Neural cell (in vitro differentiated cells): ENCODE results near the gene PDZRN3. TPM values are rescaled to one million over a fixed set of nuclear protein-coding genes. Genes with fewer than 3 reads are reported as not detected.

Experiments used
- H2AFZ ChIP-seq: fragments of 200-600, 300-800 bp; sonication (generic), shearing (Covaris generic); 2 replicates; pipeline ENCODE4 v1.6.0; 2014; ENCODE audit warnings: low read depth, mild to moderate bottlenecking, antibody characterized with exemption, low read length, moderate library complexity
- H3F3A ChIP-seq: fragments of 200-600 bp; shearing (Covaris generic); 2 replicates; pipeline ENCODE4 v1.6.1; 2016; ENCODE audit warnings: mild to moderate bottlenecking, moderate library complexity, mixed read lengths, antibody characterized with exemption, low read length; ENCODE audit not compliant: insufficient read depth, poor library complexity, severe bottlenecking
- H3K27ac ChIP-seq: fragments of 200-600, 300-800 bp; sonication (generic), shearing (Covaris generic); 2 replicates; pipeline ENCODE4 v1.5.1; 2014; ENCODE audit warnings: mild to moderate bottlenecking, low read length, moderate library complexity
- H3K27me3 ChIP-seq: fragments of 300-800, 200-600 bp; sonication (generic), shearing (Covaris generic); 2 replicates; pipeline ENCODE4 v1.6.0; 2014; ENCODE audit warnings: mild to moderate bottlenecking, low read depth, low read length, moderate library complexity; ENCODE audit not compliant: insufficient read depth
- H3K36me3 ChIP-seq: fragments of 300-800, 200-600 bp; sonication (generic), shearing (Covaris generic); 2 replicates; pipeline ENCODE4 v1.5.1; 2014; ENCODE audit warnings: mild to moderate bottlenecking, antibody characterized with exemption, low read length, moderate library complexity; ENCODE audit not compliant: insufficient read depth
- H3K4me2 ChIP-seq: fragments of 300-800, 200-600 bp; sonication (generic), shearing (Covaris generic); 2 replicates; pipeline ENCODE4 v1.6.0; 2014; ENCODE audit warnings: mild to moderate bottlenecking, low read length
- H3K4me3 ChIP-seq: fragments of 300-800, 200-600 bp; sonication (generic), shearing (Covaris generic); 2 replicates; pipeline ENCODE4 v1.5.1; 2014; ENCODE audit warnings: mild to moderate bottlenecking, low read length, moderate library complexity
- H3K79me2 ChIP-seq: fragments of 200-600 bp; shearing (Covaris generic); replicated peaks from 2 replicates; pipeline ENCODE4 v1.6.0; 2014; ENCODE audit warnings: mild to moderate bottlenecking, low read length, moderate library complexity; ENCODE audit not compliant: insufficient read depth
- H3K9ac ChIP-seq: fragments of 300-800, 200-600 bp; sonication (generic), shearing (Covaris generic); 2 replicates; pipeline ENCODE4 v1.6.1; 2016; ENCODE audit warnings: mild to moderate bottlenecking, low read length, mixed read lengths
- H3K9me2 ChIP-seq: fragments of 200-600 bp; shearing (Covaris generic); 2 replicates; pipeline ENCODE4 v1.6.1; 2016; ENCODE audit warnings: mild to moderate bottlenecking, low read length, mixed read lengths; ENCODE audit not compliant: insufficient read depth
- H3K9me3 ChIP-seq: fragments of 200-600, 300-800 bp; sonication (generic), shearing (Covaris generic); 2 replicates; pipeline ENCODE4 v1.6.1; 2016; ENCODE audit warnings: mild to moderate bottlenecking, mixed run types, low read length, moderate library complexity, mixed read lengths
- H4K20me1 ChIP-seq: fragments of 200-600 bp; shearing (Covaris generic); 2 replicates; pipeline ENCODE4 v1.6.1; 2016; ENCODE audit warnings: mild to moderate bottlenecking, mixed run types; ENCODE audit not compliant: insufficient read depth
- EP300 ChIP-seq: fragments of 450-650 bp; conservative IDR thresholded peaks from 2 replicates; pipeline ENCODE4 v1.6.1; 2014; ENCODE audit warnings: antibody characterized with exemption, mild to moderate bottlenecking, moderate library complexity; ENCODE audit not compliant: poor library complexity, severe bottlenecking
- EZH2 ChIP-seq: fragments of 200-600, 300-800 bp; shearing (Covaris generic), sonication (generic); IDR thresholded peaks from 2 replicates; pipeline ENCODE4 v1.6.1; 2014; ENCODE audit warnings: antibody characterized with exemption, low read length, borderline replicate concordance, mild to moderate bottlenecking; ENCODE audit not compliant: insufficient read depth, poor library complexity, severe bottlenecking
- MXI1 ChIP-seq: fragments of 450-650 bp; conservative IDR thresholded peaks from 2 replicates; pipeline ENCODE4 v1.6.1; 2014; ENCODE audit warnings: antibody characterized with exemption, mild to moderate bottlenecking; ENCODE audit not compliant: poor library complexity, severe bottlenecking
- POLR2AphosphoS5 ChIP-seq: IDR thresholded peaks from 2 replicates; pipeline ENCODE4 v1.6.1; 2012
- RAD21 ChIP-seq: fragments of 450-650 bp; conservative IDR thresholded peaks from 2 replicates; pipeline ENCODE4 v1.6.1; 2014; ENCODE audit warnings: antibody characterized with exemption, mild to moderate bottlenecking, moderate library complexity
- REST ChIP-seq: IDR thresholded peaks from 2 replicates; pipeline ENCODE4 v1.6.1; 2012; ENCODE audit warnings: borderline replicate concordance
- SMC3 ChIP-seq: fragments of 450-650 bp; conservative IDR thresholded peaks from 2 replicates; pipeline ENCODE4 v1.6.1; 2014; ENCODE audit warnings: antibody characterized with exemption, mild to moderate bottlenecking, moderate library complexity; ENCODE audit not compliant: poor library complexity
- TAF1 ChIP-seq: IDR thresholded peaks from 2 replicates; pipeline ENCODE4 v1.6.1; 2012; ENCODE audit warnings: low read depth
- polyA plus RNA-seq: library from polyadenylated mRNA; depleted of rRNA; stranded (reverse); fragments of >200 nt; gene quantifications from 2 replicates; pipeline ENCODE4 v1.2.3, GENCODE V29; 2014
- TF ChIP-seq, protein P1 (sequence below): fragments of 450-650 bp; IDR thresholded peaks from 2 replicates; pipeline ENCODE4 v1.5.1; 2014; ENCODE audit warnings: antibody characterized with exemption, mild to moderate bottlenecking, moderate library complexity; ENCODE audit not compliant: poor library complexity, severe bottlenecking

The PDZRN3 gene
- polyA plus RNA-seq, 1 donor from 2014 or later = 1.1 TPM

DNA sequence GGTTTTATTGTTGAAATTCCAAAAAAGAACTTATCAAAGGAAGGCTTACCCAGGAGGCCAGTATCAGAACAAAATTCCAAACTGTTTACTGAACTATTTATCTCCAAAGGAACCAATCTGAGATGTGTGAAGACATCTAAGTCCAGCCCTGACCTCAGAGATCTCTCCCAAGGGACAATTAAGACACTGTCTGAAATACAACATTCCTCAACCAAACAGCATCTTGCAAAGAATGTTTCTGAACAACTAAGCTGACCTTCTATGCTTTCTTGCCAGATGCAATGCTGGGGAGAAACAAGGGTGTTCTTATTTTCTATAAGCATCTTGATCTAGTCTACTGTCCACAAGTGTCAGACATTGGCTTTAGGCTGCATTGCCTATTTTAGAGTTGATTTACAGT is 13.6 kb downstream of the PDZRN3 start:
- Histone ChIP-seq H3K79me2 (no peaks in the 10 kb centered on the region), H3K36me3 (no peaks in the 10 kb centered on the region), H3K9me3 (no peaks in the 10 kb centered on the region), H2AFZ (no peak overlapping the region), H3K9me2 (no peaks in the 10 kb centered on the region), H3K9ac (no peak overlapping the region), H3F3A (no peaks in the 10 kb centered on the region), H4K20me1 (no peaks in the 10 kb centered on the region), H3K27ac (no peak overlapping the region), H3K4me2 (no peak overlapping the region), H3K27me3 (no peaks in the 10 kb centered on the region), H3K4me3 (no peak overlapping the region)
- TF ChIP-seq, protein P1, sequence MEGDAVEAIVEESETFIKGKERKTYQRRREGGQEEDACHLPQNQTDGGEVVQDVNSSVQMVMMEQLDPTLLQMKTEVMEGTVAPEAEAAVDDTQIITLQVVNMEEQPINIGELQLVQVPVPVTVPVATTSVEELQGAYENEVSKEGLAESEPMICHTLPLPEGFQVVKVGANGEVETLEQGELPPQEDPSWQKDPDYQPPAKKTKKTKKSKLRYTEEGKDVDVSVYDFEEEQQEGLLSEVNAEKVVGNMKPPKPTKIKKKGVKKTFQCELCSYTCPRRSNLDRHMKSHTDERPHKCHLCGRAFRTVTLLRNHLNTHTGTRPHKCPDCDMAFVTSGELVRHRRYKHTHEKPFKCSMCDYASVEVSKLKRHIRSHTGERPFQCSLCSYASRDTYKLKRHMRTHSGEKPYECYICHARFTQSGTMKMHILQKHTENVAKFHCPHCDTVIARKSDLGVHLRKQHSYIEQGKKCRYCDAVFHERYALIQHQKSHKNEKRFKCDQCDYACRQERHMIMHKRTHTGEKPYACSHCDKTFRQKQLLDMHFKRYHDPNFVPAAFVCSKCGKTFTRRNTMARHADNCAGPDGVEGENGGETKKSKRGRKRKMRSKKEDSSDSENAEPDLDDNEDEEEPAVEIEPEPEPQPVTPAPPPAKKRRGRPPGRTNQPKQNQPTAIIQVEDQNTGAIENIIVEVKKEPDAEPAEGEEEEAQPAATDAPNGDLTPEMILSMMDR = no peak
- no peak for TF ChIP-seq MXI1
- no peak for TF ChIP-seq EZH2
- TF ChIP-seq POLR2AphosphoS5 = no peak
- TF ChIP-seq EP300 = no peak
- TF ChIP-seq RAD21 = no peak
- TF ChIP-seq TAF1 = no peak
- TF ChIP-seq SMC3 = no peak
- no peak for TF ChIP-seq REST

GRCh38 chr3:73610493-73610892 is 14.2 kb downstream of the PDZRN3 start:
- H2AFZ ChIP-seq = no peak overlapping the region
- no peaks in the 10 kb centered on the region for H3K9me3 ChIP-seq
- H3K36me3 ChIP-seq = no peaks in the 10 kb centered on the region
- no peaks in the 10 kb centered on the region for H3K79me2 ChIP-seq
- no peak overlapping the region for H3K9ac ChIP-seq
- TF ChIP-seq RAD21 (no peak), REST (no peak), MXI1 (no peak), EZH2 (no peak), POLR2AphosphoS5 (no peak), SMC3 (no peak), EP300 (no peak)
- TF ChIP-seq, protein P1 = no peak
- H3K9me2 ChIP-seq = no peaks in the 10 kb centered on the region
- no peaks in the 10 kb centered on the region for H3K27me3 ChIP-seq
- no peaks in the 10 kb centered on the region for H3F3A ChIP-seq
- H3K4me2 ChIP-seq = no peak overlapping the region
- H3K4me3 ChIP-seq = no peak overlapping the region
- no peaks in the 10 kb centered on the region for H4K20me1 ChIP-seq
- H3K27ac ChIP-seq = no peak overlapping the region
